Small intestine (tissue), 16 donors: Measurements from ENCODE around the gene CST1. TPM values are rescaled to one million over a fixed set of nuclear protein-coding genes. Genes with fewer than 3 reads are reported as not detected.
A peak's percentile ranks its signal among the peaks of the same experiment; 100 is the strongest.
"Not testable (repeated sequence)": the region's sequence is repeated elsewhere in the genome, so short reads cannot be mapped to it uniquely, and the experiment has no call there.

Experiments used
- DNase-seq, 2 donors: peaks; one replicate each; pipeline versions ENCODE4 v3.0.0 to v3.0.0-alpha.2; 2013
- FAIRE-seq: peaks from 2 replicates; lab custom pipeline; 2012; peaks lifted over from hg19 to GRCh38; lab: Jason Lieb, UNC
- H3K27ac ChIP-seq, 3 donors: one replicate each; pipeline ENCODE4 v1.5.1; 2013; ENCODE audit warnings: low read length in 2 of 3, mild to moderate bottlenecking in 2 of 3, control low read depth in 1 of 3, inconsistent platforms in 1 of 3, low read depth in 1 of 3, moderate library complexity in 1 of 3
- H3K27me3 ChIP-seq, 3 donors: one replicate each; pipeline ENCODE4 v1.6.1; 2013; ENCODE audit warnings: low read length in 3 of 3, inconsistent platforms in 1 of 3; ENCODE audit not compliant: control insufficient read depth in 3 of 3, insufficient read depth in 3 of 3
- H3K36me3 ChIP-seq, 3 donors: one replicate each; pipeline ENCODE4 v1.6.1; 2013; ENCODE audit warnings: low read length in 3 of 3, inconsistent platforms in 1 of 3, low read depth in 1 of 3, mild to moderate bottlenecking in 1 of 3, moderate library complexity in 1 of 3; ENCODE audit not compliant: control insufficient read depth in 3 of 3, insufficient read depth in 2 of 3
- H3K4me1 ChIP-seq, 3 donors: one replicate each; pipeline ENCODE4 v1.6.1; 2013; ENCODE audit warnings: low read length in 2 of 3, inconsistent platforms in 1 of 3, low read depth in 1 of 3, mild to moderate bottlenecking in 1 of 3, moderate library complexity in 1 of 3; ENCODE audit not compliant: control insufficient read depth in 3 of 3, insufficient read depth in 2 of 3
- H3K4me3 ChIP-seq, 3 donors: one replicate each; pipeline ENCODE4 v1.5.1; 2013; ENCODE audit warnings: low read length in 3 of 3, control low read depth in 1 of 3, inconsistent platforms in 1 of 3, low read depth in 1 of 3, mild to moderate bottlenecking in 1 of 3, moderate library complexity in 1 of 3
- H3K9me3 ChIP-seq, 2 donors: one replicate each; pipeline ENCODE4 v1.6.1; 2013; ENCODE audit warnings: low read depth in 1 of 2, low read length in 1 of 2; ENCODE audit not compliant: control insufficient read depth in 2 of 2, insufficient read depth in 1 of 2
- WGBS, 3 donors: extraction: QIAGEN DNeasy Blood & Tissue Kit; methylation state at CpG; one replicate each; pipeline ENCODE4 v1.1.7; 2013; 5-methylcytosine and 5-hydroxymethylcytosine counted together
- long read RNA-seq, 10 donors: transcript quantifications; one replicate each; lab custom pipeline, GENCODE V29; 2026
- polyA plus RNA-seq, 4 donors: library from polyadenylated mRNA; stranded (reverse) in 3 of 4; unstranded in 1 of 4; fragments of 200-250 nt in 3 of 4; fragments of 120-200 nt in 1 of 4; gene quantifications; one replicate each; pipeline versions ENCODE4 v1.2.1 to v1.2.3, GENCODE V29; 2013
- donor health status: healthy with polysubstance abuse.
- donor health status: control.
- donor health status: control.
- donor health status: Bipolar disorder and iron deficiency.
- donor health status: healthy.

CST1 gene, protein sequence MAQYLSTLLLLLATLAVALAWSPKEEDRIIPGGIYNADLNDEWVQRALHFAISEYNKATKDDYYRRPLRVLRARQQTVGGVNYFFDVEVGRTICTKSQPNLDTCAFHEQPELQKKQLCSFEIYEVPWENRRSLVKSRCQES
- not detected for polyA plus RNA-seq
- long read RNA-seq, donor 1 = 0 reads
- long read RNA-seq, donor 2 = 0 reads
- long read RNA-seq, donor 3 = 0 reads
- long read RNA-seq, donor 4 = 0 reads
- long read RNA-seq, donor 5 = 0 reads
- long read RNA-seq, donor 6 = 0 reads
- long read RNA-seq, donor 7 = 0 reads
- long read RNA-seq, donor 8 = 0 reads
- long read RNA-seq, donor 9 = 0 reads
- long read RNA-seq, donor 10 = 0 reads

DNA sequence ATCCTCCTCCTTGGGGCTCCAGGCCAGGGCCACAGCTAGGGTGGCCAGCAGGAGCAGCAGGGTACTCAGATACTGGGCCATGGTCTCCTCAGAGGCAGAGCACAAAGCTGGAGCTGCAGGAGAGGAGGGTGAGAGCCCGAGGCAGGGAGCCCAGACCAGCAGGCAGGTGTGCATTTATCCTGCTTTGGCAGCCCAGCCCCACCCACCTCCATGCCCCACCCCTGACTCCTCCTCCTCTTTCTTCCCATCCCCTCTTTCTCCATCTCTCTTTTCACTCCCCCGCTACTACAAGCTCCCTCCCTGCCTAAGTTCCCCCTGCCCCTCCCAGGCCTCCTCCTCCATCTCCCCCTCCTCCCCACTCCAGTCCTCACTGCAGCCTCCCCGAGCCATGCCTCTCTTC lies at the start of gene CST1:
Gene CST1 (minus strand): TSS at position 150 of the 400 bp plus-strand sequence. CDS start 69 bp downstream, at position 81.
- not testable (repeated sequence) for H3K36me3 ChIP-seq, FAIRE-seq, H3K4me1 ChIP-seq, H3K27me3 ChIP-seq, H3K27ac ChIP-seq, DNase-seq, H3K9me3 ChIP-seq, H3K4me3 ChIP-seq
- WGBS, 3 donors = 33 to 42% (median 40%) methylated on average over 1 to 3 of the region's 3 CpGs

DNA sequence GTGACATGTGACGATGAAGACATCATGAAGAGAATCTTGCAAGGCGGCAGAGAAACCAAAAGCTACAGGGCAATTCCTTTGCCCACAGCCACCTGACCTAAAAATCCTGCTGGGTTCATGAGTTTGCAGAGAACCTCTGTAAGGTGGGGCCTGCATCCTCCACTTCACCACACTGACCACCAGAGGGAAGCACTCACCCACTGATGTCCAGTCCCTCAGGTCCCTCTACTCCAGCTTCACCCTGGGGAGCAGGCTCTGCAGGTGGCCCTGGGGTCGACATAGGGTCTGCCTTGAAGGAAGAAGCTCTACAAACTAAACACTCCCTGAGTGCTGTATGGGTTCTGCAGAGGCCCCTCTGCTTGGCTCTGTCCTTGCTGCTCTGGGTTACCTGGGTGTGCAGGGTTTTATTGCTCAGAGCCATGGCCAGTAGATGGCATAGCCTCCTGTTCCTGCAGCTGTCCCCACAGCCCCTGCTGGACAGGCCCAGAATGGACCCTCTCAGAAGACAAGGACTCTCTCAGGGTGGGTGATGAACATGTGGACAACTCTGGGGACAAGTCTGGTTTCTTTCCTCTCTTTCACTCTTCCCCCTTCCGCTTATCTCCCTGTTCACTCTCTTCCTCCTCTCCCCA lies 48.6 kb upstream of the CST1 start:
- H3K9me3 ChIP-seq, H3K4me3 ChIP-seq, H3K27ac ChIP-seq, FAIRE-seq, H3K36me3 ChIP-seq, H3K4me1 ChIP-seq, H3K27me3 ChIP-seq: not testable (repeated sequence)
- DNase-seq = peak; percentile 4 to 15
- 49% methylated on average over 4 of the region's 4 CpGs for whole genome bisulfite sequencing, 3 donors

DNA sequence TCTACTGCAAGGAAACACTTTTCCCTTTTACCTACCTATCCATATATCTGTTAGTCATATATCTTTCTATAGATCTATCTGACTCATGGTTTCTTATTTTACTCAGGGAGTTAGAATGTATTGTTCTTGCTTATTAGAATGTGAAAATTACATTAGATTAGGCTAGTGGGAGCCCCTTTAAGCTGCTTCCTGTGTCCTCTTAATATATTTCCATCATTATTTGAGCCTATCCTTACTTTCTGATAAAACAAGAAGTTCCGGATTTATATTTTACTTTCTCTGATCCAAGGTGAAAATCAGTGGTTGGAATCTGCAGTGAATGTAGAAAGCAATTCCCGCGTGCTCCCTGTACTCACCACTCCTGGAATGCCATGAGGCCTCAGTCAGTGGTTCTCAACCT lies 44.8 kb upstream of the CST1 start:
- no peaks in the 10 kb centered on the region for H3K27me3 ChIP-seq
- H3K4me1 ChIP-seq = no peaks in the 10 kb centered on the region
- FAIRE-seq = no peak
- H3K9me3 ChIP-seq = no peaks in the 10 kb centered on the region
- H3K4me3 ChIP-seq = no peak overlapping the region
- H3K36me3 ChIP-seq = no peaks in the 10 kb centered on the region
- no peak overlapping the region for H3K27ac ChIP-seq
- 76 to 87% (median 85%) methylated on average over 3 of the region's 3 CpGs for WGBS, 3 donors
- no peak for DNase-seq

DNA sequence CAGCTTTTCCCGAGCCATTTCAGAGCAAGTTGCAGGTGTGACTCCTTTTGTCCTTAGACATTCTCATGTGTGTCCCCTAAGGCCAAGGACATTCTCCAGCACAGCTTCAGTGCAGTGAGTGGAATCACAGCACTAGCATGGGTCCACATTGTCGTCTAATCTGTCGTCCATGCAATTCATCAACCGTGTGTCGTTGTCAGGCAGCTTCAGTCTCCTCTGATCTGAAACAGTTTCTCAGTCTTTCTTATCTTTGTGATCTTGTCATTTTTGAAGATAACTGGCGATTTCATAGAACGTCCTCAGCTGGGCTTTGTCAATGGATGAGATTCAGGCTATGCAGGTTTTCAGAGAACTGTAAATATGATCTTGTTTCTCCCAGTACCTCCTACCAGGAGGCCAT lies 44.1 kb upstream of the CST1 start:
- no peak overlapping the region for H3K4me3 ChIP-seq
- FAIRE-seq = no peak

DNA sequence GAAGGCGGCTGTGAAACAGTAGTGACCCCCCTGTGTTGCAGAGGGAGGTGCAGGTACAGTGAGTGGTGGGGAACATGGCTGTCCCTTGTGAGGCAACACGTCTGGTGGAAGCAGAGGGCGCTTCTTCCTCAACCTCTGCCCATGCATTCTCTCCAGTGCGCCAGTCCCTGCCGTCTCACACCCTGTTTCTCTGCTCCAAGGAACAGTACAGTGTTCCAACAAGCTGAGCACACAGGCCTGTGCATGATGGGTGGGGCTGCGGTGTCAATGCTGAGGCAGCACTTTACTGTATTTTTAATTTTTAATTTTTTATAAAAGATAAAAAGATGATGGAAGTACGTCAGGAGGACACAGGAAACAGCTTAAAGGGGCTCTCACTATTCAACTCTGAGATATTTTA lies 43.3 kb upstream of the CST1 start:
- WGBS, 3 donors = 77 to 88% (median 78%) methylated on average over 7 of the region's 7 CpGs
- H3K4me1 ChIP-seq = no peaks in the 10 kb centered on the region
- no peaks in the 10 kb centered on the region for H3K36me3 ChIP-seq
- no peak for DNase-seq
- no peak overlapping the region for H3K4me3 ChIP-seq
- H3K9me3 ChIP-seq = no peaks in the 10 kb centered on the region
- no peak overlapping the region for H3K27ac ChIP-seq
- H3K27me3 ChIP-seq = no peaks in the 10 kb centered on the region
- FAIRE-seq = no peak

More for the DNA sequence above, 44.1 kb upstream of the CST1 start:
- Histone ChIP-seq H3K27ac (no peak overlapping the region), H3K36me3 (no peaks in the 10 kb centered on the region), H3K9me3 (no peaks in the 10 kb centered on the region), H3K27me3 (no peaks in the 10 kb centered on the region), H3K4me1 (no peaks in the 10 kb centered on the region)
- WGBS, 3 donors = 38 to 55% (median 47%) methylated on average over 7 of the region's 7 CpGs
- DNase-seq = no peak

DNA sequence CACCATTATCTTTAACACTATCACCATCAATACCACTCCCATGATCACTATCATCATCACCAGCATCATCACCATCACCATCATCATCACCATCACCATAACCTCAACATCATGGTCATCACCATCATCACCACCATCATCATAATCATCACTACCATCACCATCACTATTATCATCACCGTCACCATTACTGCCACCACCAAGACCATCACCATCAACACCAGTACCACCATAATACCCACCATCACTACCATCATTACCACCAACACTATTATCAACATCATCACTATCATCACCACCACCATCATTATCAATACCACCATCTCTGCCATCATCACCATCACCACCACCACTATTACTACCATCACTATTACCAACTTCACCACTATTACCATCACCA lies 32.7 kb upstream of the CST1 start:
- Histone ChIP-seq H3K27ac (no peak overlapping the region), H3K4me1 (no peaks in the 10 kb centered on the region), H3K4me3 (no peak overlapping the region), H3K27me3 (no peaks in the 10 kb centered on the region), H3K9me3 (no peaks in the 10 kb centered on the region), H3K36me3 (no peaks in the 10 kb centered on the region)
- DNase-seq (no peak), FAIRE-seq (no peak)
- 86 to 96% (median 92%) methylated on average over 1 of the region's 1 CpG for WGBS, 3 donors

DNA sequence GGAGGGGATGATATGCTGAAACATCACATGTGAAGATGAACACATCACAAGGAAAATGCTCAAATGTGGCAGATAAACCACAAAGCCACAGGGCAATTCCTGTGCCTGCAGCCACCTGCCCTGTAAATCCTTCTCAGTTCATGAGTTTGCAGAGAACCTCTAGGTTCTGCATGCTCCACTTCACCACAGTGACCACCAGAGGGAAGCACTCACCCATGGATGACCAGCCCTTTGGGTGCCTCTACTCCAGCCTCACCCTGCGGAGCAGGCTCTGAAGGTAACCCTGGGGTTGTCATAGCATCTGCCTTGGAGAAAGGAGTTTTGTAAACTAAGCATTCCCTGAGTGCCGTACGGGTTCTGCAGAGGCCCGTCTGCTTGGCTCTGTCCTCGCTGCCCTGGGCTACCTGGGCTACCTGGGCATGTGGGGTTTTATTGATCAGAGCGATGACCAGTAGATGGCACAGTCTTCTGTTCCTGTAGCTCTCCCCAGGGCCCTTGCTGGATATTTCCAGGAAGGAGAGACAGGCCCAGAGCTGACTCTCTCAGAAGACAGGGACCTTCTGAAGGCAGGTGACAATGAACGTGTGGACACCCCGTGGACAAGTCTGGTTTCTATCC lies 31.7 kb upstream of the CST1 start:
- 52 to 84% (median 71%) methylated on average over 8 of the region's 8 CpGs for WGBS, 3 donors
- Histone ChIP-seq H3K4me1 (no peaks in the 10 kb centered on the region), H3K27ac (no peak overlapping the region), H3K4me3 (no peak overlapping the region), H3K9me3 (no peaks in the 10 kb centered on the region), H3K36me3 (no peaks in the 10 kb centered on the region), H3K27me3 (no peaks in the 10 kb centered on the region)
- FAIRE-seq = no peak
- peak; percentile 10 to 23 for DNase-seq

DNA sequence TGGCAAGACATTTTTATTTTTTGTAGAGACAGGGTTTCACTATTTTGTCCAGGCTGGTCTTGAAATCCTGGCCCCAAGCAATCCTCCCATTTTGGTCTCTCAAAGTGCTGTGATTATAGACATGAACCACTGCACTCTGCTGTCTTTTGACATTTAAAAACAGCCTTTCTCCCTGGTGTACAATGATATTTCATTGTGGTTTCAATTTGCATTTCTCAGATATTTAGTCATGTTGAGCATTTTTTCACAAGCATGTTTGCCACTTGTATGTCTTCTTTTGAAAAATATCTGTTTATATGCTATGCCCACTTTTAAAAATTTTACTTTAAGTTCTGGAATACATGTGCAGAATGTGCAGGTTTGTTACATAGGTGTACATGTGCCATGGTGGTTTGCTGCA lies 27.9 kb upstream of the CST1 start:
- H3K36me3 ChIP-seq, H3K27me3 ChIP-seq, H3K27ac ChIP-seq, H3K4me3 ChIP-seq, DNase-seq, H3K9me3 ChIP-seq, FAIRE-seq, H3K4me1 ChIP-seq: not testable (repeated sequence)
